HCT116 (cell line): ENCODE data around the gene KCNIP4. TPM values are rescaled to one million over a fixed set of nuclear protein-coding genes. Genes with fewer than 3 reads are reported as not detected.

ENCODE experiments used
- ATAC-seq: fragments of 200-7000 bp; cut with Tn5 transposase; 2 replicates; pipeline ENCODE4 v1.9.1; 2020; ENCODE audit warnings: mild to moderate bottlenecking, moderate library complexity
- BruUV-seq: library from RNA; stranded (reverse); fragments of 400-500 nt; replicated peaks from 2 replicates; lab custom pipeline; 2021; lab: Mats Ljungman, UMichigan
- CTCF ChIA-PET: fragments of 300-600 bp; sonication (Branson Sonifier 250); formaldehyde crosslinking; loops from one replicate; lab custom pipeline; 2021; ENCODE audit warnings: antibody characterized with exemption; lab: Charles Lee
- POLR2A ChIA-PET: fragments of 300-600, 350-600 bp; sonication (Branson Sonifier 250); formaldehyde crosslinking; loops from one replicate; lab custom pipeline; 2021; ENCODE audit warnings: antibody characterized with exemption; lab: Charles Lee
- RAD21 ChIA-PET, 2 experiments: fragments of 300-600 bp; sonication (Branson Sonifier 250); formaldehyde crosslinking; loops; one replicate each; lab custom pipeline; 2023; ENCODE audit warnings: low total read pairs in 2 of 2; ENCODE audit not compliant: uncharacterized antibody in 2 of 2, unreplicated experiment in 2 of 2, low non-redundant PET in 1 of 2; lab: Charles Lee
- DNase-seq: peaks from one replicate; pipeline ENCODE4 v3.0.0-alpha.2; 2010; ENCODE audit warnings: low read depth, low spot score
- H2AFZ ChIP-seq: fragments of 200-600 bp; shearing (Covaris generic), sonication (generic); 2 replicates; pipeline ENCODE4 v1.6.1; 2017; ENCODE audit warnings: low read depth, mixed run types, mixed read lengths, antibody characterized with exemption, low read length; ENCODE audit not compliant: poor library complexity, severe bottlenecking
- H3K27ac ChIP-seq: 2 replicates; pipeline ENCODE4 v1.5.1; 2012; ENCODE audit warnings: low read depth, low read length
- H3K27me3 ChIP-seq: fragments of 200-600 bp; sonication (generic); 2 replicates; pipeline ENCODE4 v1.6.1; 2016; ENCODE audit warnings: mixed run types, low read length, mixed read lengths; ENCODE audit not compliant: insufficient read depth
- H3K36me3 ChIP-seq, 2 experiments: fragments of 200-500 bp in 1 of 2; fragments of 200-600 bp in 1 of 2; sonication (Bioruptor generic) in 1 of 2; sonication (generic) in 1 of 2; 2 replicates each; pipeline versions ENCODE4 v1.5.1 to v1.6.1; 2014 to 2016; ENCODE audit warnings: low read length in 2 of 2, inconsistent platforms in 1 of 2, mixed read lengths in 1 of 2, mixed run types in 1 of 2; ENCODE audit not compliant: insufficient read depth in 2 of 2, control insufficient read depth in 1 of 2
- H3K4me1 ChIP-seq, 2 experiments: fragments of 200-600 bp in 1 of 2; sonication (generic) in 1 of 2; 2 replicates each; pipeline versions ENCODE4 v1.5.1 to v1.6.1; 2012 to 2017; ENCODE audit warnings: low read length in 2 of 2, inconsistent platforms in 1 of 2, mild to moderate bottlenecking in 1 of 2, mixed read lengths in 1 of 2, mixed run types in 1 of 2, moderate library complexity in 1 of 2; ENCODE audit not compliant: insufficient read depth in 2 of 2, control insufficient read depth in 1 of 2
- H3K4me2 ChIP-seq: fragments of 200-600 bp; sonication (generic); 2 replicates; pipeline ENCODE4 v1.6.1; 2017; ENCODE audit warnings: mixed run types, low read length, mixed read lengths
- H3K4me3 ChIP-seq, 2 experiments: fragments of 200-600 bp in 1 of 2; sonication (generic) in 1 of 2; replicated peaks in 1 of 2; 2 replicates each; pipeline ENCODE4 v1.5.1; 2011 to 2016; ENCODE audit warnings: low read length in 2 of 2, control low read depth in 1 of 2, low read depth in 1 of 2, mild to moderate bottlenecking in 1 of 2, mixed read lengths in 1 of 2, mixed run types in 1 of 2
- H3K79me2 ChIP-seq: fragments of 200-600 bp; sonication (generic); 2 replicates; pipeline ENCODE4 v1.6.1; 2017; ENCODE audit warnings: mild to moderate bottlenecking, mixed run types, low read length, moderate library complexity, mixed read lengths; ENCODE audit not compliant: insufficient read depth
- H3K9ac ChIP-seq: fragments of 200-600 bp; sonication (generic); 2 replicates; pipeline ENCODE4 v1.6.1; 2016; ENCODE audit warnings: low read length, mixed read lengths
- H3K9me2 ChIP-seq: fragments of 200-600 bp; sonication (generic), shearing (Covaris generic); 2 replicates; pipeline ENCODE4 v1.6.1; 2017; ENCODE audit warnings: mixed run types, mild to moderate bottlenecking, moderate library complexity; ENCODE audit not compliant: insufficient read depth
- H3K9me3 ChIP-seq, 2 experiments: fragments of 200-500 bp in 1 of 2; fragments of 200-600 bp in 1 of 2; sonication (Bioruptor generic) in 1 of 2; sonication (generic) in 1 of 2; 2 replicates each; pipeline ENCODE4 v1.6.1; 2014 to 2017; ENCODE audit warnings: low read length in 2 of 2, mixed read lengths in 2 of 2, inconsistent platforms in 1 of 2, low read depth in 1 of 2, mild to moderate bottlenecking in 1 of 2, mixed run types in 1 of 2, moderate library complexity in 1 of 2; ENCODE audit not compliant: control insufficient read depth in 1 of 2, insufficient read depth in 1 of 2
- H4K20me1 ChIP-seq: fragments of 200-600 bp; sonication (generic), shearing (Covaris generic); 2 replicates; pipeline ENCODE4 v1.6.1; 2017; ENCODE audit warnings: mixed run types, mild to moderate bottlenecking, moderate library complexity; ENCODE audit not compliant: insufficient read depth
- CBX3 ChIP-seq: IDR thresholded peaks from 2 replicates; pipeline ENCODE4 v1.6.1; 2012; ENCODE audit warnings: low read depth
- CTCF ChIP-seq, 3 experiments: fragments of 200-600 bp in 1 of 3; sonication (generic) in 1 of 3; IDR thresholded peaks in 2 of 3; conservative IDR thresholded peaks in 1 of 3; 2 replicates each; pipeline ENCODE4 v1.5.1; 2012 to 2017; ENCODE audit warnings: low read depth in 2 of 3, low read length in 2 of 3, antibody characterized with exemption in 1 of 3, borderline replicate concordance in 1 of 3, control low read depth in 1 of 3, mild to moderate bottlenecking in 1 of 3, mixed read lengths in 1 of 3, mixed run types in 1 of 3, moderate library complexity in 1 of 3; ENCODE audit not compliant: insufficient read depth in 1 of 3
- EGR1 ChIP-seq: IDR thresholded peaks from 2 replicates; pipeline ENCODE4 v1.6.1; 2012; ENCODE audit warnings: low read depth
- ELF1 ChIP-seq: IDR thresholded peaks from 2 replicates; pipeline ENCODE4 v1.6.1; 2012; ENCODE audit warnings: low read depth, borderline replicate concordance
- EZH2 ChIP-seq: fragments of 200-600 bp; sonication (generic); IDR thresholded peaks from 2 replicates; pipeline ENCODE4 v1.6.1; 2017; ENCODE audit warnings: antibody characterized with exemption, mixed run types
- EZH2phosphoT487 ChIP-seq: fragments of 200-600 bp; IDR thresholded peaks from 2 replicates; pipeline ENCODE4 v1.6.1; 2018; ENCODE audit warnings: antibody characterized with exemption, borderline replicate concordance
- JUND ChIP-seq: IDR thresholded peaks from 2 replicates; pipeline ENCODE4 v1.6.1; 2012
- MAX ChIP-seq: IDR thresholded peaks from 2 replicates; pipeline ENCODE4 v1.6.1; 2012
- POLR2A ChIP-seq: IDR thresholded peaks from 2 replicates; pipeline ENCODE4 v1.7.0; 2011; ENCODE audit warnings: borderline replicate concordance; ENCODE audit not compliant: insufficient read depth, insufficient read length; ENCODE audit errors: extremely low read depth
- SIN3A ChIP-seq: IDR thresholded peaks from 2 replicates; pipeline ENCODE4 v1.6.1; 2012; ENCODE audit warnings: low read depth
- SP1 ChIP-seq: IDR thresholded peaks from 2 replicates; pipeline ENCODE4 v1.6.1; 2012; ENCODE audit warnings: low read depth
- YY1 ChIP-seq: IDR thresholded peaks from 2 replicates; pipeline ENCODE4 v1.6.1; 2011; ENCODE audit warnings: low read length, low read depth, moderate library complexity, mild to moderate bottlenecking; ENCODE audit not compliant: insufficient replicate concordance; ENCODE audit errors: extremely low read depth
- intact Hi-C: fragments of 100-400 bp; cut with micrococcal nuclease; formaldehyde crosslinking; loops from 2 replicates; pipeline ENCODE4 v1.10.0; 2022
- total RNA-seq: library from RNA; stranded (reverse); gene quantifications from one replicate; pipeline ENCODE4 v1.2.1, GENCODE V29; 2021; ENCODE audit not compliant: unreplicated experiment

The KCNIP4 gene
- total RNA-seq, 1 experiment from 2014 or later: not detected

- H3K4me2 ChIP-seq: no peak overlapping the region
- no peak overlapping the region for H3K4me3 ChIP-seq
- H2AFZ ChIP-seq: no peak overlapping the region
- intact Hi-C loops: no loop called here
- POLR2A ChIA-PET: no interaction called here
- H3K9ac ChIP-seq: no peak overlapping the region
- no TSS peak for BruUV-seq
- no peaks in the 10 kb centered on the region for H4K20me1 ChIP-seq
- H3K27ac ChIP-seq: no peak overlapping the region
- no peak for DNase-seq
- H3K27me3 ChIP-seq: no peaks in the 10 kb centered on the region
- CTCF ChIA-PET: no interaction called here
- TF ChIP-seq MAX (no peak), EGR1 (no peak), EZH2phosphoT487 (no peak)
- TF ChIP-seq, all 23 proteins: peak for 0
- H3K36me3 ChIP-seq: no peaks in the 10 kb centered on the region
- RAD21 ChIA-PET: no interaction called here
- no peaks in the 10 kb centered on the region for H3K4me1 ChIP-seq
- no peaks in the 10 kb centered on the region for H3K79me2 ChIP-seq
- H3K9me3 ChIP-seq: peaks cover 0 to 4% of the 10 kb centered on the region in 2 experiments; a peak in 2 of 4 replicates
- ATAC-seq: no peak
- H3K9me2 ChIP-seq: no peaks in the 10 kb centered on the region
Measured at GRCh38 chr4:21887481-21887880, 61.1 kb downstream of the KCNIP4 start.

- Histone ChIP-seq H3K27ac (no peak overlapping the region), H3K4me1 (no peaks in the 10 kb centered on the region), H3K9me2 (no peaks in the 10 kb centered on the region)
- no peak for ATAC-seq
- POLR2A ChIA-PET: no interaction called here
- CTCF ChIA-PET: no interaction called here
- TF ChIP-seq JUND: no peak
- no peak for TF ChIP-seq SP1
- no peak for TF ChIP-seq POLR2A
- no peak for TF ChIP-seq ELF1
- no peak for TF ChIP-seq CBX3
- no peak for TF ChIP-seq YY1
- no peak for TF ChIP-seq EZH2phosphoT487
- no peak for TF ChIP-seq SIN3A
- TF ChIP-seq CTCF (IDR thresholded peaks at IDR 0.05 in 2 of 3, conservative IDR thresholded peaks at IDR 0.05 in 1 of 3; ENCODE audit: borderline replicate concordance in 1 of 3, insufficient read depth in 1 of 3, low read depth in 2 of 3, low read length in 2 of 3): no peak
- TF ChIP-seq EZH2: no peak
- TF ChIP-seq, all 23 proteins: peak for 0
- H3K79me2 ChIP-seq: no peaks in the 10 kb centered on the region
- no peaks in the 10 kb centered on the region for H3K27me3 ChIP-seq
- no peak overlapping the region for H3K4me3 ChIP-seq
- no peak overlapping the region for H3K9ac ChIP-seq
- H3K4me2 ChIP-seq: no peak overlapping the region
- H2AFZ ChIP-seq: no peak overlapping the region
- intact Hi-C loops: no loop called here
- H3K36me3 ChIP-seq: no peaks in the 10 kb centered on the region
- DNase-seq: no peak
- RAD21 ChIA-PET: no interaction called here
- no peaks in the 10 kb centered on the region for H4K20me1 ChIP-seq
- H3K9me3 ChIP-seq: peaks cover under 1 to 4% of the 10 kb centered on the region in 2 experiments; a peak in 2 of 4 replicates
- no TSS peak for BruUV-seq
Measured at GRCh38 chr4:21885770-21886169, 62.8 kb downstream of the KCNIP4 start.
